IMR-90 (cell line): Measurements from ENCODE around the gene SLC23A1.
"Not testable (repeated sequence)": the region's sequence is repeated elsewhere in the genome, so short reads cannot be mapped to it uniquely, and the experiment has no call there.

ENCODE experiments used
- CEBPB ChIP-seq: IDR thresholded peaks from 2 replicates; pipeline ENCODE4 v1.6.1; 2012; ENCODE audit warnings: low read depth, low read length, improper control_type of control experiment
- MAFK ChIP-seq: IDR thresholded peaks from 2 replicates; pipeline ENCODE4 v1.6.1; 2012; ENCODE audit warnings: low read depth, low read length, improper control_type of control experiment
- POLR2A ChIP-seq: IDR thresholded peaks from 2 replicates; pipeline ENCODE4 v1.6.1; 2012; ENCODE audit warnings: mild to moderate bottlenecking, low read depth, low read length
- TF ChIP-seq, protein P1 (sequence below): conservative IDR thresholded peaks from 2 replicates; pipeline ENCODE4 v1.5.1; 2012; ENCODE audit warnings: mild to moderate bottlenecking, low read depth, low read length, improper control_type of control experiment

DNA sequence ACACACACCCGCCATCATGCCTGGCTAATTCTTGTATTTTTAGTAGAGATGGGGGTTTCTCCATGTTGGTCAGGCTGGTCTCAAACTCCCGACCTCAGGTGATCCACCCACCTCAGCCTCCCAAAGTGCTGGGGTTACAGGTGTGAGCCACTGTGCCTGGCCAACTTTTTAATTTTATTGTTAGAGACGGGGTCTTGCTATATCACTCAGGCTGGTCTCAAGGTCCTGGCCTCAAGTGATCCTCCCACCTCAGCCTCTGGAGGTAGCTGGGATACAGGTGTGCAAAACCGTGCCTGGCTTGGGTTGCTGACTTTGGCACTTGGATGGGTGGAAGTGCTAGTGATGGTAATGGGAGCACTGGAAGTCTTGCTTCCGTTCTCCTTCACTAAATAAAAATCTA, 26.0 kb upstream of the SLC23A1 start:
- TF ChIP-seq POLR2A, CEBPB, MAFK: not testable (repeated sequence)
- TF ChIP-seq, protein P1, sequence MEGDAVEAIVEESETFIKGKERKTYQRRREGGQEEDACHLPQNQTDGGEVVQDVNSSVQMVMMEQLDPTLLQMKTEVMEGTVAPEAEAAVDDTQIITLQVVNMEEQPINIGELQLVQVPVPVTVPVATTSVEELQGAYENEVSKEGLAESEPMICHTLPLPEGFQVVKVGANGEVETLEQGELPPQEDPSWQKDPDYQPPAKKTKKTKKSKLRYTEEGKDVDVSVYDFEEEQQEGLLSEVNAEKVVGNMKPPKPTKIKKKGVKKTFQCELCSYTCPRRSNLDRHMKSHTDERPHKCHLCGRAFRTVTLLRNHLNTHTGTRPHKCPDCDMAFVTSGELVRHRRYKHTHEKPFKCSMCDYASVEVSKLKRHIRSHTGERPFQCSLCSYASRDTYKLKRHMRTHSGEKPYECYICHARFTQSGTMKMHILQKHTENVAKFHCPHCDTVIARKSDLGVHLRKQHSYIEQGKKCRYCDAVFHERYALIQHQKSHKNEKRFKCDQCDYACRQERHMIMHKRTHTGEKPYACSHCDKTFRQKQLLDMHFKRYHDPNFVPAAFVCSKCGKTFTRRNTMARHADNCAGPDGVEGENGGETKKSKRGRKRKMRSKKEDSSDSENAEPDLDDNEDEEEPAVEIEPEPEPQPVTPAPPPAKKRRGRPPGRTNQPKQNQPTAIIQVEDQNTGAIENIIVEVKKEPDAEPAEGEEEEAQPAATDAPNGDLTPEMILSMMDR: not testable (repeated sequence)
